ENCODE data around the gene RAB44.

DNA sequence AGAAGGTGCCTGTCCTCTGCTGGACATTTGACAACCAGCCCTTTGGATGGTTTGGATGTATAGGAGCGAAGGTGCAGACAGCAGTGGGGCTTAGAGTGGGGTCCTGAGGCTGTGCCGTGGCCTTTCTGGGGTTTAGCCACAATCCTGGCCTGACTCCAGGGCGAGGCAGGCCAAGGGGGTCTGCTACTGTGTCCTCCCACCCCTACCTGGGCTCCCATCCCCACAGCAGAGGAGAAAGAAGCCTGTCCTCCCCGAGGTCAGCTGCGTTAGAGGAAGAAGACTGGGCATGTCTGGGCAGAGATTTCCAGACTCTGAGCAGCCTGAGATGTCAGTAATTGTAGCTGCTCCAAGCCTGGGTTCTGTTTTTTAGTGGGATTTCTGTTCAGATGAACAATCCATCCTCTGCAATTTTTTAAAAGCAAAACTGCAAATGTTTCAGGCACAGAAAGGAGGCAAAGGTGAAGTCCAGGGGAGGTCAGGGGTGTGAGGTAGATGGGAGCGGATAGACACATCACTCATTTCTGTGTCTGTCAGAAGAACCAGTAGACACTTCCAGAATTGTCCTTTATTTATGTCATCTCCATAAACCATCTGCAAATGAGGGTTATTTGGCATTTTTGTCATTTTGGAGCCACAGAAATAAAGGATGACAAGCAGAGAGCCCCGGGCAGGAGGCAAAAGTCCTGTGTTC, 20.4 kb upstream of the RAB44 start:
- TF ChIP-seq GATA2 (IDR thresholded peaks at IDR 0.05; ENCODE audit: low read depth, low read length) (no peak), GATA3 (IDR thresholded peaks at IDR 0.05; ENCODE audit: low read depth, low read length) (no peak)

Data from SH-SY5Y (cell line).